SK-N-MC (cell line): Measurements from ENCODE around the gene RSPH6A.

Experiments
- DNase-seq: peaks from one replicate; pipeline ENCODE4 v3.0.0-alpha.2; 2011; ENCODE audit warnings: low read depth, low spot score
- H3K27ac ChIP-seq: fragments of 200-600 bp; sonication (generic); 2 replicates; pipeline ENCODE4 v1.5.1; 2016; ENCODE audit warnings: mixed run types
- H3K36me3 ChIP-seq: fragments of 200-600 bp; sonication (generic); 2 replicates; pipeline ENCODE4 v1.6.1; 2017; ENCODE audit warnings: antibody characterized with exemption, low read length, mixed read lengths; ENCODE audit not compliant: insufficient read depth
- H3K4me3 ChIP-seq: fragments of 200-600 bp; sonication (generic); 2 replicates; pipeline ENCODE4 v1.5.1; 2016
- H3K9ac ChIP-seq: fragments of 200-600 bp; sonication (generic); 2 replicates; pipeline ENCODE4 v1.8.0; 2017; ENCODE audit warnings: mixed run types, mixed read lengths; ENCODE audit not compliant: insufficient read length
- H3K9me3 ChIP-seq: fragments of 200-600 bp; sonication (generic); 2 replicates; pipeline ENCODE4 v1.6.1; 2017; ENCODE audit warnings: low read depth, mild to moderate bottlenecking, antibody characterized with exemption, low read length, moderate library complexity, mixed read lengths
- EZH2 ChIP-seq: fragments of 200-600 bp; sonication (generic); IDR thresholded peaks from one replicate; pipeline ENCODE4 v1.6.1; 2017; ENCODE audit warnings: antibody characterized with exemption
- FOXP2 ChIP-seq: optimal IDR thresholded peaks from 2 replicates; pipeline ENCODE3; 2011; ENCODE audit warnings: mild to moderate bottlenecking, moderate library complexity; ENCODE audit not compliant: insufficient read depth; ENCODE audit errors: extremely low read length, control extremely low read depth
- POLR2AphosphoS5 ChIP-seq: IDR thresholded peaks from 2 replicates; pipeline ENCODE4 v1.6.1; 2012; ENCODE audit warnings: mild to moderate bottlenecking, low read depth, low read length, borderline replicate concordance

RSPH6A gene

DNA sequence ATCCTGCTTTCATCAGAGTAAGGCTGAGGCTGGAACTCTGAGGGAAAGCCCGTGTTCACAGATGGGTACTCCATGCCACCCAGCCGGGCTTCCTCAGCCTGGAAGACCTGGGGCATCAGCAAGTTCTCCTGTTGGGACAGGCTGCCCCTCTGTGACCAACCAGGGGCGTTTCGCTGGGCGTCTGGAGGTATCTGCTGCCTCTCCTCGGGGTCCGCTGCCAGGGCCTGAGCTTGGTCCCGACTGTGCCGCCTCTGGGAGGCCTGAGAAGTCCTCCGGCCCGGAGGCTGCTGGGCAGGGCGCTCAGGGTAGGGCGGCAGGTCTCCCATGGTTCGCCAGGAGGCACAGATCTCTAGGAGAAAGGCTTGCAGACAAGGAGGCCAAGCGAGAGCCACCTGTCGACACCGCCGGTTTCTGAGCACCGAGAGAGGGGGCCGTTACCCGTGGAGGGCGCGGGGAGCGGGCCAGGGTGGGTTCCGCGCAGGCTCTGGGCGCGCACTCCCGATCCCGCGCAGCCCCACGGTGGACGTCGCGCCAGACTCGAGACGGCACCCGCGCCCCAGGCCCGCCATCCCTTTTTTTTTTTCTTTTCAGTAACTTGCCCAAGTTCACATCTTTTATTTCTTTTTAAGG is at the start of gene RSPH6A:
Gene RSPH6A (minus strand): TSS at position 458 of the 630 bp plus-strand sequence. CDS start 132 bp downstream, at position 326.
- H3K27ac ChIP-seq: no peak within 1 kb of the TSS
- no peak for DNase-seq
- H3K9ac ChIP-seq: no peak within 1 kb of the TSS
- H3K9me3 ChIP-seq: no peaks in the 10 kb centered on the region
- H3K4me3 ChIP-seq: no peak within 1 kb of the TSS
- no peaks in the 10 kb centered on the region for H3K36me3 ChIP-seq
- no peak for TF ChIP-seq EZH2
- no peak for TF ChIP-seq POLR2AphosphoS5
- no peak for TF ChIP-seq FOXP2

DNA sequence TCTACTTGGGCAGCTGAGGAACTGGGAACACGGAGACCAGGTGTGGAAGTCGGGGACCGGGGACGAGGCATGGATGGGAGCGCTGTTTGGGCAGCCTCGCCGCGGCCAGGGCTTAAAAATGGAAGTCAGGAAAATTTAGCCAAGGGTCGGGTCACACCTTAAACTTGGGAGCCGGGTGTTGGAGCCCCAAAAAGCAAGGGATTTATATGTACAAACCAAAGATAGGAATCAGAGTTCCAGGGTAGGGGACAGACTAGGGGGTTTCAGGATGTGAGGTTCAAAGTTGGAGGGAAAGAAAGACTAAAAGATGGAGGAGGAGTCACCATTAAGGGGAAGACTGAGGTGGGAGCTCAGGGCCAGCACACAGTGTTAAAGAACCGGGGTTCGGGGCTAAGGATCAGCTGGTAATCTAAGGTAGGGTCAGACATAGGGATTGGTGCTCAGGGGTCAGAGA is 49.5 kb upstream of the RSPH6A start:
- Histone ChIP-seq H3K27ac (no peak overlapping the region), H3K4me3 (peak overlapping the region; percentile 96), H3K9me3 (no peaks in the 10 kb centered on the region), H3K36me3 (peaks cover 7% of the 10 kb centered on the region; the same call in 1 of the 2 replicates), H3K9ac (no peak overlapping the region)
- TF ChIP-seq POLR2AphosphoS5 (no peak), EZH2 (no peak), FOXP2 (no peak)
- no peak for DNase-seq

DNA sequence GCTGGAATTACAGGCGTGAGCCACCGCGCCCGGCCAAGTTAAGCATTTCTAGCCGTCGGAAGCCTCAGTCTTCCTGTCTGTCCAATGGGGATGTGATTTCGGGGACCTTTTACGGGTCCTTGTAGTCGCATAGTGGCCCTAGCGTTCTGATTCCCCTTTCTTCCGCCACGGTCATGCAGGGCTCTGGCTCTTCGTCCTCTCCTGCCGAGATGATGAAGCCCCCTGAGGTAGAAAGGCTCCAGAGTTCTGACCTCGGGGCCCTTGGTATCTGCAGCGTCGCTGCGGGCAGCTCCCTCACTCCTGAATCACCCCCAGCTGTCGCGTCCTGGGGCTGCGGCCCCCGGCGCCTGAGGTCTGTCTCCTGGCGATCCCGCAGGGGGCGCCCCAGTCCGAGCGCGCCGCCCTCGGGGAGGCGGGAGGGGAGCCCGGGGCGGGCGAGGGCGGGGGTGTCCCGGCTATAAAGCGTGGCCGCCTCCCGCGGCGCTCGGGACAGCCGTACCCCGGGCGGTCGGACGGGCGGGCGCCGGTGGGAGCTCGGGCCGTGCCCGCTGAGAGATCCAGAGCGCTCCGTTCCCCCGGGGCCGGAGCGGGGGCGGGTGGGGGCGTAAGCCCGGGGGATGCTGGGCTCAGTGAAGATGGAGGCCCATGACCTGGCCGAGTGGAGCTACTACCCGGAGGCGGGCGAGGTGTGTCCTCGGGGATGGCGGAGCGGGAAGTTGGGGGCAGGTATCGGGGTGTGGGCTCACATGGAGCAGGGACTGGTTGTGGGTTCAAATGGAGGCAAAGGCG is 48.9 kb upstream of the RSPH6A start, which contains the start of gene FOXA3:
Gene FOXA3 (plus strand): TSS at position 487 of the 789 bp plus-strand sequence. CDS start 131 bp downstream, at position 618.
- peak within 1 kb of the TSS; percentile 38 for H3K9ac ChIP-seq
- H3K27ac ChIP-seq: no peak within 1 kb of the TSS
- no peaks in the 10 kb centered on the region for H3K9me3 ChIP-seq
- H3K36me3 ChIP-seq: peaks cover 13% of the 10 kb centered on the region
- H3K4me3 ChIP-seq: peak within 1 kb of the TSS; percentile 96
- no peak for DNase-seq
- no peak for TF ChIP-seq POLR2AphosphoS5
- no peak for TF ChIP-seq FOXP2
- TF ChIP-seq EZH2: no peak

DNA sequence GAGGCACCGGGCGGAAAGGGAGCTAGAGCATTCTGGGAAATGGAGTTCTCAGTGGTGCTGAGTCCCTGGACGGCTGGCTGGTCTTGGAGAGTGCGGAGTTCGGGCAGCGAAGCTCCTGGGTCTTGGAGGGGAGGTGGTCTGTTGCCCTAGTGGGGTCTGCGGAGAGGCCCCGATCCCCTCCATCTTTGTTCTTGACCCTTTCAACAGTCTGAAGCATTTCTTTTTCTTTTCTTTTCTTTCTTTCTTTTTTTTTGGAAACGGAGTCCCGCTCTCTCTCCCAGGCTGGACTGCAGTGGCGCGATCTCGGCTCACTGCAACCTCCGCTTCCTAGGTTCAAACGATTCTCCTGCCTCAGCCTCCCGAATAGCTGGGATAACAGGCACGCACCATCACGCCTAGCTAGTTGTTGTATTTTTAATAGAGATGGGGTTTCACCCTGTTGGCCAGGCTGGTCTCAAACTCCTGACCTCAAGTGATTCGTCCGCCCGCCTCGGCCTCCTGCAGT is 48.3 kb upstream of the RSPH6A start:
- no peak for DNase-seq
- no peaks in the 10 kb centered on the region for H3K9me3 ChIP-seq
- TF ChIP-seq POLR2AphosphoS5 (no peak), EZH2 (no peak), FOXP2 (no peak)
- H3K4me3 ChIP-seq: peak overlapping the region; percentile 96
- H3K36me3 ChIP-seq: peaks cover 17% of the 10 kb centered on the region
- peak overlapping the region; percentile 38 for H3K9ac ChIP-seq
- no peak overlapping the region for H3K27ac ChIP-seq

DNA sequence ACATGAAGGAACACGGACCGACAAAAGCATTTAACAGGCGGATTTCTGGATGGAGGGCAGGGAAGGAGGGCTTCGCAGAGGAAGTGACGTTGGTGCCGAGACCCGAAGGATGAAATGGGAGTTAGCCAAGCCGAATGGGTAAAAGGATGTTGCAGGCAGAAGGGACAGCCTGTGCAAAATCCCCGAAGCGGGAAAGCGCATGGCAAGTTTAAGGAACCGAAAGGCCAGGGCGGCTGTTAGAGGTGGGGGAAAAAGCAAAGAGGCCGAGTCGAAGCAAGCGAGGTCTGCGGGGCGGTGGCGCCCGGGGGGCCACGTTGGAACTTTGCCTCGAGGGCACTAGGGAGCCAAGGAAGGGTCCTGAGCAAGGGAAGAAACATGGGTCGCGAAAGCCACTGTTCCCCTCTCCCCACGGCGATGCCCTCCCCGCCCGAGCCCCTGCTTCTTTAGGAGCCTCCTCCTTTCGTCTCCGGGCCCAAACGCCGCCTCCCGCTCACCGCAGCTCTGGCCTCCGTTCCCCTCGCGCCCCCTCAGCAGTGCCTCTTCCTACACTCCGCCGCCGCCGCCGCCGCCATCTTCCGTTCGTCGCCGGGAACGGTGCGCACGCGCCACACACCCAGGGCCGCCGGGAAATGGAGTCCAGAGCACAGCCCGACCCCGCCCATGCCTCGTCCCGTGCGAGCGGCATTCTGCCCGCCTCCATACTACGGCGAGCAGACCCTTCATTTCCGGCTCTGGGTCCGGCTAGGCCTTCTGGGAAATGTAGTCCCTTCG is 47.6 kb upstream of the RSPH6A start, which contains the start of gene SYMPK:
Gene SYMPK (minus strand): TSS at position 584 of the 771 bp plus-strand sequence. CDS start 8,652 bp downstream, outside the sequence.
- peak; percentile 54 for TF ChIP-seq FOXP2
- peak; percentile 79 for TF ChIP-seq POLR2AphosphoS5
- TF ChIP-seq EZH2: no peak
- DNase-seq: peak; percentile 89
- Histone ChIP-seq H3K27ac (peak within 1 kb of the TSS; percentile 69), H3K36me3 (peaks cover 17% of the 10 kb centered on the region), H3K9ac (peak within 1 kb of the TSS; percentile 77), H3K9me3 (no peaks in the 10 kb centered on the region), H3K4me3 (peak within 1 kb of the TSS; percentile 96)

DNA sequence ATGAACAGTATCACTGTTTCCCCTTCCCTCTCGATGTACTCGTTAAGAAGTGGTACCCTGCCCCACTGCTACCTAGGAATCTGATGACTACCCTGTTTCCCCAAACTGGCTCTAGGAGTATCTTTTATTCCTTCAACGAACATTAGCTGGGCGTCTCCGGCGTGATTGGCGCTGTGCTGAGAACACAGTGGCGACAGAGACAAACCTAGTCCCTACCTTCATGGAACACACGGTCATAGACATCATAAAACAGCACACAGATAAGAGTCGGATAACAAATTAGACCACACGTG is 47.1 kb upstream of the RSPH6A start:
- H3K4me3 ChIP-seq: peak overlapping the region; percentile 96
- H3K9ac ChIP-seq: peak overlapping the region; percentile 77
- H3K27ac ChIP-seq: peak overlapping the region; percentile 69
- H3K36me3 ChIP-seq: peaks cover 17% of the 10 kb centered on the region
- DNase-seq: no peak
- TF ChIP-seq EZH2: no peak
- no peaks in the 10 kb centered on the region for H3K9me3 ChIP-seq

DNA sequence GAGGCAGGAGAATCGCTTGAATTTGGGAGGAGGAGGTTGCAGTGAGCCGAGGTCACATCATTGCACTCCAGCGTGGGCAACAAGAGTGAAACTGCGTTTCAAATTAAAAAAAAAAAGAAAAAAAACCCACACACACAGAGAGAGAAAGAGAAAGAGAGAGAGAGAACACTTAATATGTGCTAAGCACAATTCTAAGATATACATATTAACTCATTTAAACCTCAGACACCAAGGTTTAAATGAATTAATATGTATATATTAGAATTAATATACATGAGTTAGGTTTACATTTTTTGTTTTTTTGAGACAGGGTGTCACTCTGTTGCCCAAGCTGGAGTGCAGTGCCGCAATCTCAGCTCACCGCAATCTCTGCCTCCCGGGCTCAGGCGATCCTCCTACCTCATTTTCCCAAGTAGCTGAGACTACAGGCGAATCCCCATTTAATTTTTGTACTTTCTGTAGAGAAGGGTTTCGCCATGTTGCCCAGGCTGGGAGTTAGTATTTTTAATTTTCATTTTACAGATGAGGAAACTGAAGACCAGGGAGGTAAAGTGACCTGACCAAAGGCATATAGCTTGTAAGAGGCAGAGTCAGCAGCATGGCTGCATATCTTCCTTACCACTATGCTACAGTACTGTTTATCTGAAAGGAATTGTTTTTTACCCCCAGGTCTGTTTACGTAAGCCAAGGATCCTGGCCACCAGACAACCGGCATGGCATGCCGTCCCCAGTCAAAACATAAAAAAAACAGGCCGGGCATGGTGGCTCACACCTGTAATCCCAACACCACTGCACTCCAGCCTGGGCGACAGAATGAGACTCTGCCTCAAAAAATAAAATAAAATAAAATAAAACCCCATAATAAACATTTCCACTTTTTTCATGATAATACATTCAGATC is 45.5 kb upstream of the RSPH6A start:
- no peak for DNase-seq
- H3K27ac ChIP-seq: no peak overlapping the region
- H3K4me3 ChIP-seq: no peak overlapping the region

More for the DNA sequence above, 45.5 kb upstream of the RSPH6A start:
- TF ChIP-seq EZH2: no peak
- TF ChIP-seq POLR2AphosphoS5: no peak
- no peak for TF ChIP-seq FOXP2
- Histone ChIP-seq H3K9me3 (no peaks in the 10 kb centered on the region), H3K36me3 (peaks cover 17% of the 10 kb centered on the region), H3K9ac (no peak overlapping the region)
